Stimulated activated CD8-positive, alpha-beta memory T cell treated with anti-CD3 and anti-CD28 coated beads, Interleukin-15, amount 100 ng/mL, for 48 hours (primary cell): ENCODE results near the gene PTPRCAP.

Experiments used
- DNase-seq, 2 donors: peaks; one replicate each; pipeline ENCODE4 v3.0.0-alpha.2; 2020; ENCODE audit warnings: low read depth in 2 of 2

The PTPRCAP gene

DNA sequence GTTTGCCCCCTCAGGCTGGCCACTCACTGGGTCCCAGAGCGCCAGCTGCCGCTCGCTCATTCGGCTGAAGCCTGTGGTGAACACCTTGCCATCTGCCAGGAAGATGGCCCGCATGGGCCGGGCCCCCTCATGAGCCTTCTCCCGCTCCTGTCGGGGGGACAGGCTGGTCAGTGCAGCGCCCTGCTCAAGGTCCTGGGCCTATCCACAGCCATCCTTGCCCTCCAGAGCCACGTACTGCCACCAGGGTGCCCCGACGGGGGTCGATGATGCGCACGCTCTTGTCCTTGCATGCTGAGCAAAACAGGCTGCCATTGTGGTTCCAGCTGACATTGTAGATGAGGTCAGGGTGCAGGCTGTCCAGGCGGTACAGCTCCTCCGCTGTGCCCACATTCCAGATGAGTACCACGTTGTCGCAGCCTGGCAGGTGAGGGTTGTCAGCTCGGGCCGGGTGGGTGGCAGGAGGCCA, 3.6 kb upstream of the PTPRCAP start:
- DNase-seq = no peak

DNA sequence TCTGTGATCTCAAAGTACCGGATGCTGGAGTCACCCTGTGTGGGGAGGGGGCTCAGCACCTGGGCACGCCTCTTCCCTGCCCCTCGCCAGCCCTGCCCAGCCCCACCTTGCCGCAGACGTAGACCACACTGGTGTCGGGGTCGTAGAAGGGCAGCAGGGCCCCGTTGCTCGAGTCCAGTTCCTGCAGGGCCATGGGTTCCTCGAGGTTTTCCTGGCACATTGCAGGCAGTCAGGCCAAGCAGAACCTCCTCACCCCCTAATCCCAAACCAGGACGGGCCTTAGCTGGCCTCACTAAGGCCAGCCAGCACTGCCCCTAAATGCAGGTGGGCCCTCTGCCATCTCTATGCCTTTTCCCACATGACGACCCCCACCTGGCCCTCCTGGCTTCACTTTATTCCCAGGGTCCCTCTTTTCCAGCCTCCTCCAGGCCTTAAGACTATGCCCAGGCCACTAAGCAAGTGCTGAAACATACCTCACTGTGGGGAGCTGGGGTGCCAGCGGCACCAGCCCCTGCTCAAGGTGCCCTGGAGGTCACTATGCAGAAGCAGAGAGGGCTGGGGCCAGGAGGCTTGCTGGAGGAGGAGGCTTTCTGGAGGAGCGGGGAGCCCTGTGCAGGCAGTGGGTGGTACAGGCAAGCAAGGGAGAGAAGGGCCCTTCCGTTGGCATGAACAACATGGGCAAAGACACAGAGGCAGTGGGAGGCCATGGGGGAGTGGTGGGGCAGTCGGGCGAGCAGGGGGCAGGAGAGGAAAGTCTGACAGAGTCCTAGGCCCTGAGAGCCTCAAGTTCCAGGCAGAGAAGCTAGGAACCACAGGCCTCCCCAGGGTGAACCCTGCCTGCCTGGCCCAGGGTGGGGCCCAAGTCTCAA, 3.0 kb upstream of the PTPRCAP start:
- no peak for DNase-seq

DNA sequence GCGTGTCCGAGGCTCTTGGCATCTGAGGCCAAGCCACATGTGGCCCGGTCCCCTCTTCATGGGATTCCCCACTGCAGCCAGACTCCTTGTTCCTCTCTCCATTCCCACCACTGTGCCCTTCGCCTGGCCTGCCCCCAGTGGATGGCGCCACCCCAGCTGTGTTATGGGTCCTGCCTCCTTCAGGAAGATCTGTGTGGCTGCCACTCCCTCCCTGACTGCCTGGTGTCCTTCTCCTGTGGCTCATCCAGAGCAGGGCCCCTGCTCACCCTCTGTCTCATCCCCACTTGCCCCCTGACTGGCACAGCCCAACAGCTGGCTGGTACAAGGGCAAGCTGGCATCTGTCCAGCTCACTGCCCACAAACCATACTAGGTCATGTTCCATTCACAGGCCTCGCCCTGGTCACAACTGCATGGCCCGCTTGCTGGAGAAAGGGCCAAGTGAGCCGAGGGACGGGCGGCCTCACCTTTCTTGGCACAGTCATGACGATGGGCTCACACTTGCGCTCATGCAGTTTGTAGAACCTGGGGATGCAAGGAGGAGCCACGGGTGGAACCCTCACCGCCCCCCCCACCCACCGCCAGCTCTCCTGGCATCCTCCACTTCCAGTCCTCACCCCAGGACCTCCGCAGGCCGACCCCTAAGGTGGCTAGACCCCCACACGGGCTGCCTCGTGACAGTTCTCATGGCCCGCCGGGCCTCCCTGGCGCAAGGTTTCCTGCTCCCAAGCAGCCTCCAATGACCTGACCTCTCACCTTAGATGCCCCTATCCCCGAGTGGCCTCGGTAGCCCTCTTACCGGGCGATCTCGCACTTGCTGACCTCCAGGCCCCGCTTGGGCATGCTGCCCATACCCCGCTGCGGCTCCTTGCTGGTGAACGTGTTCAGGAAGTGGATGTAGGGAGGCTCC, 2.1 kb upstream of the PTPRCAP start:
- DNase-seq = no peak

DNA sequence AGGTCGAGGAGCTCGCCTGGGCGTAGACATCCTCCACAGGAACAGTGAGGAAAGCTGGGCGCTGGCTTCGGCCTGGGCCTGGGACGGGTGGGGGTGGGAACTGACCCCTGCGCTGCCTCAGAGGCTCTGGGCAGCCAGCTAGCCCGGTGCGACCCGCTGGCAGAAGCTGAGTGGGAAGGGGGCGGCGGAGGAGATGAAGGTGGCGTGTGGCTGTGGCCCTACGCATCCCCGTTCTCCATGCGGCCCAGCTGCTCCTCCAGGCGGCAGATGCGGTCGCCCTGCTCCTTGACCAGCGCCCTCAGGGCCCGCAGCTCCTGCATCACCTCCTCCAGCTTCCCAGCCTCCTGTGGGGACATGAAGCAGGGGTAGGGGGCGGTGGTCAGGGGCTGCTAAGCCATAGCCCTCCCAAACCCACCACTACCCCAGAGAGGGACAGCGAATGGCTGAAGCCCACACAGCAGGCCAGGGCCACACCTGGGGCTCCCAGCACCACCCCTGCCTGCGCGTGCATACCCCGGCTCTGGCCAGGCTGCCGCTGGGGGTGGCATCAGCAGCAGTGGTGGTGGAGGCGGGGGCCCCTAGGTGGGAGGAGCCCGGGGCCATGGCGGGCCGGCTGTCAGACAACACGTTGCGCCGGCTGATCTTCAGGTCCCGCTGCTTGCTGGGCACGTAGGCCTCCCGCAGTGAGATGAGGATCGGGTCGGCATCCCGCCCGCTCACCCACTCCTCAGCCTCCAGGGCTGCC, 848 bp upstream of the PTPRCAP start:
- DNase-seq = peak; percentile 78 to 81

DNA sequence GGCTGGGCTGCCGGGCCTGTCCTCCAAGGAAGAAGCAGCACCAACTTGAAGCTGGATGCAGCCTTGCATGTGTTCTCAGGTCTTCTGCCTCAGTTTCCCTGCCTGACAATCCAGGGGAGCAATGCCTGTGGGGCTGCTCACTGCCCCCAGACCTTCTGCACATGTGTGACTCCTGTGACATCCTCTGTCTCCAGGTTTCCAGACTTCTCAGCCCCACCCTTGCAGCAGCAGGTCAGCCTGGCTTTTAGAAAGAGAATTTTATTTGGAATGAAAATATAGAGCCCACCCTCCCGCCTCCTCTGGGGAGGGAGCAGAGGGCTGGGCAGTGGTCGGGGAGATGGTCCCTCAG, 301 bp upstream of the PTPRCAP start:
- DNase-seq = no peak

DNA sequence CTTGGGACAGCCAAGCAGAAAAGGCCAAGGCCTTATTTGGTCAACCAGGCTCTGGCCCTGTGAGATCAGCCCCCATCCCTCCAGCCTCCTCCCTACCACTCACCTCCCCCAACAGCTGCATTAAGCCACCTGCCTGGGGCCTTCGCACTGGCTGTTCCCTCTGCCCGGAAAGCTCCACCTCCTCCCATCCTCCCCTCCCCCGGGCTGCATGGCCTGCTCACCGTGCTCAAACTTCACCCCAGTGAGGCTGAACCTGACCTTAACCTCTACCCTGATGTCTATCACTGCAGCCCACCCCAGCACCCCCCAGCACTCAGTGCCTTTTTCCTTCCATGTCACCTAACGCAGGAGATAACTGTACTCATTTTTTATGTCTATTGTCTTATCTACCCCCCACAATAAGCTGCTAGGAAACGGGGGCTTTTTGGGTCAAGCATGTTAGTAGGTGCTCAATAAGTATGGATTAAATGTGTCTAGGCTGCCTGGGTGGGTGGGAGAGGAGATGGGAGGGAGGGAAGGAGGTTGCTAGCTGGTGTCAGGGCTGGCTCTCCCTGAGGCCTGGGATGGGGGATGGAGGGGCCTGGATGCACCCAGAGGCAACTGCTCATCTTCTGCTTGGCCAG, 912 bp downstream of the PTPRCAP start:
- DNase-seq = peak; percentile 69 to 71

DNA sequence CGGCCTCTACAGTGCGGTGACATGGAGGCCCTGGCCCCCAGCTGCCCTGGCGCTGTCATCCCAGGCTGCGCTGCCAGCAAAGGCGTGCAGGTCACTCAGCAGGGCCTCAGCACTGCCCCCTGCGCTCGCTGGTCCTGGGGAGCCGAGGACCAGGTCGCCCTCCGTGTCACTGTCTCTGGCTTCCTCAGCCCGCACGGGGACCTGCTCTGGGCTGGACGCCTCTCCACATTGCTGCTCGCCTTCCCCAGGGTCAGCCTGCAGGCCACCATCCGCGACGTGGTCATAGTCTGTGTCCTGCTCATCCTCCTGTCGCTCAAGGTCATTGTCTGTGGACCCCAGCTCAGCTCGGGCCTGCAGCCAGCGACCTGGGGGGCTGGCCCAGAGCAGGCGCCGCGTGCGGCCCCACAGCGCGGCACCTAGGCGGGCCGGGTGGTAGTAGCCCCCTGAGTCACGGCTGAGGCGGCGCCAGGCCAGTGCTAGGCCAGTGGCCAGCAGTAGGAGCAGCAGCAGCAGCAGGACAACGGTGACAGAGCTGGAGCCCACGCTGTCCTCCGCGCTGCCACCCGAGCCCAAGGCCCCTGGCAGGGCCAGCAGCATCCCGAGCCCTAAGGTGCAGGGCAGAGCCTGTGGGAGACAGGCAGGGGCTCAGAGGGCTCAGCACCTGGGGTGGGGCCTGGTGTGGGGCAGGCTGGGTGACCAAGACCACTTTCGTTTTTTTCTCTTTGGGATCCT, 1.6 kb downstream of the PTPRCAP start:
- no peak for DNase-seq

DNA sequence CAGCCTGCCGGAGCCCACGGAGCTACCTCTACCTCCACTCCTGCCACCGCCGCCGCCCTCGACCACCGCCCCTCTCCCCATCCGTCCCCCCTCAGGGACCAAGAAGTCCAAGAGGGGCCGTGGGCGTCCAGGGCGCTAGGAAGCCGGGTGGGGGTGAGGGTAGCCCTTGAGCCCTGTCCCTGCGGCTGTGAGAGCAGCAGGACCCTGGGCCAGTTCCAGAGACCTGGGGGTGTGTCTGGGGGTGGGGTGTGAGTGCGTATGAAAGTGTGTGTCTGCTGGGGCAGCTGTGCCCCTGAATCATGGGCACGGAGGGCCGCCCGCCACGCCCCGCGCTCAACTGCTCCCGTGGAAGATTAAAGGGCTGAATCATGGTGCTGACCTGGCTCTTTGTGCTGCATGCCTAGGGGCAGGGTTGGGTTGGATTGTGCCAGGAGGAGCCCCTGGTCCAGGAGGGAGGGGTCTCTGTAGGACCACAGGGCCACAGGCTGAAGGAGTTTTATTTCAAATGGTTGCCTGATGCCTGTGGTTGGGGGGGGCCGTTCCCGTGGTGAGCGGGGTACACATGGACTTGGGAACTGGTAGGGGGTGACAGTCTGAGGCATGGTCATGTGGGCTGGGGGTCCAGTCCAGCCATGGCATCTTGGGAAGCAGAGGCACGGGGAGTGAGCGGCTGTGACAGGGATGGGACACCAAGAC, 2.3 kb downstream of the PTPRCAP start:
- no peak for DNase-seq

DNA sequence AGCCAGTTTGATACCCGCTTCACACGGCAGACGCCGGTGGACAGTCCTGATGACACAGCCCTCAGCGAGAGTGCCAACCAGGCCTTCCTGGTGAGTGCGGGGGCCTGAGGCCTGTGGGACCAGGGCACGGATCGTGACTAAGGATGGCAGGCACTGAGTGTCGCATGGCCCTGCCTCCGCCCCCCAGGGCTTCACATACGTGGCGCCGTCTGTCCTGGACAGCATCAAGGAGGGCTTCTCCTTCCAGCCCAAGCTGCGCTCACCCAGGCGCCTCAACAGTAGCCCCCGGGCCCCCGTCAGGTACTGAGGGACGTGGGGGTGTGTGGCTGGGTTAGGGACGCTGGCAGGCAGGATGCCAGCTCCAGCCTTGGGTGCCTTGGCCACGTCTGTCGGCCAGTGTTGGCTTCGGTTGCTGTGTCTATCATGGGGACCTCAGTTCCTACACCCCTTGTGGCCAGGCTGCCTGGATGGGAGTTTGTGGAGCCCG, 3.0 kb downstream of the PTPRCAP start:
- DNase-seq = no peak

DNA sequence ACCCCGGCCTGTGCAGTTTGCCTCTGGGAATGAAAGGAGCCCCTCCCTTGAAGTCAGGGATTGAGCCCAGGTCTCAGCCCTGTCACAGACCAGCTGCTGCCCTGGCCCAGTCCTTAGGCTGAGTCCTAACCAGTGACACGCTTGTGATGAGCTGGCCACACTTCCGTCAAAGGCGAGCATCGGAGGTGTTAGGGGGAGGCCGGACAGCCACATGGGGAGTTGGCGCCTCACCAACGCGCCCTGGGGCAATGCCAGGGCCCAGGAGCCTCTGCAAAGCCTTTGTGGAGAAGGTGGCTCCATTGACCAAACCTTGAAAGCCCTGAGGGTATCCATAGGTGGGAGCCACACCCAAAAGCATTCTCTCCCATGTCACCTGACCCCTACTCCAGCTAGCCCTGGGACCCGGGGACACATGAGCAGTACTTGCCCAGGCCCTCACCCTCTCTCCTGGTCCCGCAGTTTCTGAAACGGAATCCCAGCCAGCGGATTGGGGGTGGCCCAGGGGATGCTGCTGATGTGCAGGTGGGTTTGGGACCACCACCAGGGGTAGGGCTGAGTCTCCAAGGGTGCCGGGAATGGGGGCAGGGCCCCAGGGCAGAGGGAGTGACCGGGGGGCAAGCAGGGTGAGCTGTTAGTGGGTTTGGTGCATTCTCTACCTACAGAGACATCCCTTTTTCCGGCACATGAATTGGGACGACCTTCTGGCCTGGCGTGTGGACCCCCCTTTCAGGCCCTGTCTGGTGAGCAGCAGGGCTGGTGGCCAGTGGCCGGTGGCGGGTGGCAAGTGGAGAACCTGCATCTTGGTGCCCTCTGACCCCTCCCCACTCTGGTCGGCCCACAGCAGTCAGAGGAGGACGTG, 3.7 kb downstream of the PTPRCAP start:
- DNase-seq = no peak

DNA sequence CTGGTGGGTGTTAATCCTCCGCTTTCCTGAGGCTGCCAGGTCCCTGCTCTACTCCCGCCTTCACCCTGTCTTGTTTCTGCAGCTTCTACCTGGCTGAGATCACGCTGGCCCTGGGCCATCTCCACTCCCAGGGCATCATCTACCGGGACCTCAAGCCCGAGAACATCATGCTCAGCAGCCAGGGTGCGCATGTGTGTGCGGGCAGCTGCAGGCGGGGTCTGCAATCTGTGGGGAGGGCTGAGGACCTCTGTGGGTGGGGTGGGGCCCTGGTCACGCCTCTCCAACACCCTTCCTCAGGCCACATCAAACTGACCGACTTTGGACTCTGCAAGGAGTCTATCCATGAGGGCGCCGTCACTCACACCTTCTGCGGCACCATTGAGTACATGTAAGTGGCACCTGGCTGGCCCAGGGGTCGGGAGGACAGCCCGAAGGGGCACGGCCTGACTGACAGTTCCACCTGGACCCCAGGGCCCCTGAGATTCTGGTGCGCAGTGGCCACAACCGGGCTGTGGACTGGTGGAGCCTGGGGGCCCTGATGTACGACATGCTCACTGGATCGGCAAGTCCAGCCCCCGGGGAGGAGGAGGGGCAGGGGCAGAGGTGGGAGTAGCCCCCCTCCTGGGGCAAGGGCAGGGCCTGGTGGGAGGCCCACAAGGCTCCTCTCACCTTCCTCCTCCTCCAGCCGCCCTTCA, 4.7 kb downstream of the PTPRCAP start:
- no peak for DNase-seq

DNA sequence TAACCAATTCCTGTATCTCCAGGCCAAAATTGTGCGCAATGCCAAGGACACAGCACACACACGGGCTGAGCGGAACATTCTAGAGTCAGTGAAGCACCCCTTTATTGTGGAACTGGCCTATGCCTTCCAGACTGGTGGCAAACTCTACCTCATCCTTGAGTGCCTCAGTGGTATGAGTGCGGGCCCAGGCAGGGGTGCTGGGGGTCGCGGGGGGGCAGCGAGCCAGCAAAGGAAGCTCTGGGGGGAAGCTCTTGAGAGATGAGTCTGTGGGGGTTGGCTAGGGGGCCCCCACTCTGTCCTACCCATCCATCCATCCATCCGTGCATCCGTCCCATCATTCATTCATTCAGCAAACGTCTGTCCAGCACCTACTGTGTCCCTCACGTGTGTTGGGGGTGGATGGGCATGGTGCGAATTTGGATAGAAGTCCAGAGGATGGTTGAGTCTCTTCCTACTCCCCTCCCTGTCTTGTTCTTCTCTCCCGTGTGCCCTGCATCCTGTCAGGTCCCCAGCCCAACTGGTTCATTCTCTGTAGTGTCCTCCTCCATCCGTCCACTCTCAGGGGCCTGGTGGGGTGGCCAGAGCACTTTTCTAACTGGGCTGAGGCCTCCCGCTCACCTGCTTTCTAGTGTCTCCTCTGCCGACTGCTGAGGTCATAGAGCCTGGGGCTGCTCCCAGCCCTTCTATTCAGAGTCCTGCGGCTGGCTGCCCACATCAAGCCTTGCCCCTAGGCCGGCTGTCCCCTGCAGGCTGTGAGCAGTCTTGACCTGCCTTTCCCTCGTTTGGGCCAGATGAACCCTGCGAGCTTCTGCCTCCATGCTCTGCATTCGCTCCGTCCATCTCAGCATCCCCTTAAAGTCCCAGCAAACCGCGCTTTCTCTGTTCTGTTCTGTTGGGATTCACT, 5.9 kb downstream of the PTPRCAP start:
- no peak for DNase-seq

DNA sequence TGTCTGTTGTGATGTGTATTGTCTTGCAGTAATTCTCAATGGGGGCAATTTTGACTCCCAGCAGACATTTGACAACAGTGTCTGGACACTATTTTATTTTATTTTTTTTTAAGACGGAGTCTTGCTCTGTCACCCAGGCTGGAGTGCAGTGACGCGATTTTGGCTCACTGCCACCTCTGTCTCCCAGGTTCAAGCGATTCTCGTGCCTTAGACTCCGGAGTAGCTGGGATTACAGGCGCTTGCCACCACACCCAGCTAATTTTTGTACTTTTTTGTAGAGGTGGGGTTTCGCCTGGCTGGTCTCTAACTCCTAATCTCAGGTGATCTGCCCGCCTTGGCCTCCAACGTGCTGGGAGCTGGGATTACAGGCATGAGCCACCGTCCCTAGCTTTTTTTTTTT, 7.8 kb downstream of the PTPRCAP start:
- DNase-seq = no peak

DNA sequence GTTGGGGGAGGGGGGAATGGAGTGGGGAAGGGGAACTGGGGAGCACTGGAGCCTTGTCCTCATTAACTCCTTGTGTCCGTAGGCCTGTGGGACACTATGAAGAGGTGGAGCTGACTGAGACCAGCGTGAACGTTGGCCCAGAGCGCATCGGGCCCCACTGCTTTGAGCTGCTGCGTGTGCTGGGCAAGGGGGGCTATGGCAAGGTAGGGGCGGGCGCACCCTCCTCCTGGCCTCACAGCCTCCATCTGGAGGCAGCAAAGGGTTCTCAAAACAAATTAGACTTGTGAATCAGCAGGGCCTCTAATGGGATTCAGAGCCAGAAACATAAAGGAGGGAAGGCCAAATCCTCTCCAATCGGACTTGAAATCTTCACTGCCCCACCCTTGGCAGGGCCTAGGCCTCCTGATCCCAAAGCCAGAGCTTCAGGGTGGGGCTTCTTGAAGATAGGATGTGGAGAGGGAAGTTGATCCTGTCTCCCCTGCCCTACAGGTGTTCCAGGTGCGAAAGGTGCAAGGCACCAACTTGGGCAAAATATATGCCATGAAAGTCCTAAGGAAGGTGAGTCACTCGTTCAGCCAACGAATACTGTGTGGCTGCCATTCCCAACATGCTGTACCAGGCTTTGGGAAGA, 8.3 kb downstream of the PTPRCAP start:
- DNase-seq = no peak

DNA sequence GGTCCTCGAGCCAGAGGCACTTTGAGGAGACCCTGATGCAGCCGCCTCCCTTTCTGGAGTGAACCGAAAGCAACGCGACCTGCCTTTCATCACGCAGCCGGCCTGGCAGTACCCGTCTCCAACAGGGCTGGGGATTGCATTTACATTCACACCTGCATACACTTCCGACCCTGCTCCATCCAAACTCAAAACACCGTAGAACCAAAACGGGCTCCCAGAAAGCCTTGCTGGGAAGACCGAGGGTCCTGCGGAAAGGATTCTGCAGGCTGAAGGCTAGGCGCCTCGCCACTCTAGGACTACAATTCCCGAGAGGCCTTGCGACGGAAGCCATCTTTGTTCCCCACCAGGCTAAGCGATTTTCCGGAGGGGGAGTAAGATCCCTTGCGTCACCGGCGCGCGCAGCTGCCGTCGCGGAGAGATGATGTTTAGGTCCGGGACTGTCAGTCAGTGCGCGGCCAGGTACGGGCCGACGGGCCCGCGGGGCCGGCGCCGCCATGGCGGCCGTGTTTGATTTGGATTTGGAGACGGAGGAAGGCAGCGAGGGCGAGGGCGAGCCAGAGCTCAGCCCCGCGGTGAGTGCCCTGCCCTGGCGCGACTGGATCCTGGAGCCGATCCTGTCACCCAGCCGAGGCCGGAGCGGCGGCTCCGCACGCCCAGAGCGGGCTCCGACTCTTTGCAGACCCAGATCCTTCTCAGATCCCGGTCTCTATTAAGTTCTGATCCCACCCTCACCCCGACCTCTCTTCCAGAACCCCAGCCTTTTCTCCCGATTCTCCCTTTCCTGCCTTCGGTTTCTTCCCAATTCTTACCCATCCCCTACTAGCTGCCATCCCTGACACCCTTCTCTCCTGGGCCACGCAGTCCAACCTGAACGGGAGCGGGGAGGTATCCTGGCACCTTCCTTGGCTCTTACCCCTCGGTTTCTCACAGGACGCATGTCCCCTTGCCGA, 9.2 kb downstream of the PTPRCAP start, which contains the start of gene RPS6KB2:
TSS of gene RPS6KB2 (plus strand) at position 443 of the 950 bp plus-strand sequence. CDS start at position 495, 52 bp downstream.
- DNase-seq = peak; percentile 97 to 98
